AG04449 (cell line): ENCODE results near the gene SYT14.
"Not testable (repeated sequence)": the region's sequence is repeated elsewhere in the genome, so short reads cannot be mapped to it uniquely, and the experiment has no call there.

Experiments
- CTCF ChIA-PET: fragments of 350-600 bp; formaldehyde crosslinking; extraction: SDS; loops from one replicate; lab custom pipeline; 2021; ENCODE audit warnings: antibody characterized with exemption; lab: Yijun Ruan, JAX
- POLR2A ChIA-PET: fragments of 400-600, 350-600 bp; formaldehyde crosslinking; extraction: SDS; loops from one replicate; lab custom pipeline; 2020; ENCODE audit warnings: antibody characterized with exemption, inconsistent platforms; lab: Yijun Ruan, JAX
- DNase-seq: peaks from one replicate; pipeline ENCODE4 v3.0.0-alpha.2; 2010; ENCODE audit warnings: low read depth, low spot score
- H3K4me3 ChIP-seq: 2 replicates; pipeline ENCODE4 v1.5.1; 2011; ENCODE audit warnings: low read depth, mild to moderate bottlenecking, control low read depth, low read length
- TF ChIP-seq, protein P1 (sequence below): IDR thresholded peaks from one replicate; pipeline ENCODE4 v1.5.1; 2011; ENCODE audit warnings: mild to moderate bottlenecking, moderate library complexity, low read length, control low read depth, inconsistent platforms; ENCODE audit not compliant: insufficient read depth; ENCODE audit errors: missing control alignments

Gene SYT14

GRCh38 chr1:210025870-210026269, 87.9 kb downstream of the SYT14 start:
- POLR2A ChIA-PET, result no interaction called here
- TF ChIP-seq, protein P1, sequence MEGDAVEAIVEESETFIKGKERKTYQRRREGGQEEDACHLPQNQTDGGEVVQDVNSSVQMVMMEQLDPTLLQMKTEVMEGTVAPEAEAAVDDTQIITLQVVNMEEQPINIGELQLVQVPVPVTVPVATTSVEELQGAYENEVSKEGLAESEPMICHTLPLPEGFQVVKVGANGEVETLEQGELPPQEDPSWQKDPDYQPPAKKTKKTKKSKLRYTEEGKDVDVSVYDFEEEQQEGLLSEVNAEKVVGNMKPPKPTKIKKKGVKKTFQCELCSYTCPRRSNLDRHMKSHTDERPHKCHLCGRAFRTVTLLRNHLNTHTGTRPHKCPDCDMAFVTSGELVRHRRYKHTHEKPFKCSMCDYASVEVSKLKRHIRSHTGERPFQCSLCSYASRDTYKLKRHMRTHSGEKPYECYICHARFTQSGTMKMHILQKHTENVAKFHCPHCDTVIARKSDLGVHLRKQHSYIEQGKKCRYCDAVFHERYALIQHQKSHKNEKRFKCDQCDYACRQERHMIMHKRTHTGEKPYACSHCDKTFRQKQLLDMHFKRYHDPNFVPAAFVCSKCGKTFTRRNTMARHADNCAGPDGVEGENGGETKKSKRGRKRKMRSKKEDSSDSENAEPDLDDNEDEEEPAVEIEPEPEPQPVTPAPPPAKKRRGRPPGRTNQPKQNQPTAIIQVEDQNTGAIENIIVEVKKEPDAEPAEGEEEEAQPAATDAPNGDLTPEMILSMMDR, result no peak
- CTCF ChIA-PET, result interaction anchor here (1.2 kb wide), 1 partner anchor 26 kb away, joined by 3 read pairs; no protein-coding TSS in a partner anchor
- no peak for DNase-seq
- no peak overlapping the region for H3K4me3 ChIP-seq

GRCh38 chr1:210027994-210028393, 90.0 kb downstream of the SYT14 start:
- ChIA-PET POLR2A (no interaction called here), CTCF (no interaction called here)
- TF ChIP-seq, protein P1, result no peak
- no peak overlapping the region for H3K4me3 ChIP-seq
- no peak for DNase-seq

GRCh38 chr1:210031473-210031872, 93.5 kb downstream of the SYT14 start:
- TF ChIP-seq, protein P1, result no peak
- H3K4me3 ChIP-seq, result no peak overlapping the region
- no peak for DNase-seq
- ChIA-PET CTCF (no interaction called here), POLR2A (no interaction called here)

- no peak overlapping the region for H3K4me3 ChIP-seq
- POLR2A ChIA-PET, result no interaction called here
- CTCF ChIA-PET, result no interaction called here
Observed at GRCh38 chr1:210043058-210043457, 105.0 kb downstream of the SYT14 start.

GRCh38 chr1:210049616-210050015, 111.6 kb downstream of the SYT14 start:
- ChIA-PET CTCF (no interaction called here), POLR2A (no interaction called here)
- no peak overlapping the region for H3K4me3 ChIP-seq
- no peak for DNase-seq
- TF ChIP-seq, protein P1, result no peak

More at GRCh38 chr1:210043058-210043457, 105.0 kb downstream of the SYT14 start:
- TF ChIP-seq, protein P1, result no peak
- no peak for DNase-seq

DNA sequence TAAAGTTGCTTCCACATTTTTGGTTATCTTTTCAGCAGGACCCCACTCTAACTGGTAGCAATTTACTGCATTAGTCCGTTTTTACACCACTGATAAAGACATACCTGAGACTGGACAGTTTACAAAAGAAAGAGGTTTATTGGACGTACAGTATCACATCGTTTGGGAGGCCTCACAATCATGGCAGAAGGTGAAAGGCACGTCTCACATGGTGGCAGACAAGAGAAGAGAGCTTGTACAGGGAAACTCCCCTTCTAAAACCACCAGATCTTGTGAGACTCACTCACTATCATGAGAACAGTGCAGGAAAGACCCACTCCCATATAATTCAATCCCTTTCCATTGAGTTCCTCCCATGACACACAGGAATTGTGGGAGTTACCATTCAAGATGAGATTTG, 112.5 kb downstream of the SYT14 start:
- POLR2A ChIA-PET, DNase-seq: not testable (repeated sequence)

DNA sequence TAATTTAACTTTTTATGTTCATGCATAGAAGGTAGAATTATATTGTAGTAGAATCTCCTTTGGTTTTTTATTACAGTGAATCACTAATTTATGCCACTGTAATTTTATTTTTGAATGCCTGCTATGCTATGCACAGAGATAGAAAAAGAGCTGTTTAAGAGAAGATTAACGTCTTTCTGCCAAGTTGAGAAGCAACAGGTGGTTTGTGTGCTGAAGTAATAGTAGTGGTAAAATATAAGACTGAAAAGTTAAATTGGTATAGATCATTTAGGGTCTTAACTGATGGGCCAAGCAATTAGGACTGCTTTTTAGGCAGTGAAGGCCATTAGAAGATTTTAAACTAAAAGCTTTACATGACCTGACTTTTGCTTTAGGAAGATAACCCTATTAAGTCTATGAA, 115.1 kb downstream of the SYT14 start:
- ChIA-PET POLR2A (no interaction called here), CTCF (interaction anchor here (0.8 kb wide), 1 partner anchor 193 kb away, joined by 3 read pairs; no protein-coding TSS in a partner anchor)
- TF ChIP-seq, protein P1, result no peak
- no peak overlapping the region for H3K4me3 ChIP-seq
- DNase-seq, result no peak

More for the DNA sequence above, 112.5 kb downstream of the SYT14 start:
- H3K4me3 ChIP-seq, CTCF ChIA-PET: not testable (repeated sequence)
